Sigmoid colon (tissue), 7 donors: Measurements from ENCODE around the gene TNS1. TPM values are rescaled to one million over a fixed set of nuclear protein-coding genes. Genes with fewer than 3 reads are reported as not detected.

ENCODE experiments used
- DNase-seq: peaks from one replicate; pipeline ENCODE4 v3.0.0-alpha.2; 2019
- H3K27ac ChIP-seq, 4 donors: fragments of 200-600 bp; sonication (generic); one replicate each; pipeline ENCODE4 v1.5.1; 2016 to 2019; ENCODE audit warnings: mild to moderate bottlenecking in 1 of 4
- H3K27me3 ChIP-seq, 3 donors: fragments of 200-600 bp; sonication (generic); one replicate each; pipeline ENCODE4 v1.5.1; 2019; ENCODE audit warnings: mild to moderate bottlenecking in 1 of 3
- H3K36me3 ChIP-seq, 4 donors: fragments of 200-600 bp; sonication (generic); one replicate each; pipeline ENCODE4 v1.5.1; 2016 to 2019
- H3K4me1 ChIP-seq, 4 donors: fragments of 200-600 bp; sonication (generic); one replicate each; pipeline ENCODE4 v1.5.1; 2017 to 2019
- H3K4me3 ChIP-seq, 4 donors: fragments of 200-600 bp; sonication (generic); one replicate each; pipeline ENCODE4 v1.5.1; 2017 to 2019; ENCODE audit warnings: mild to moderate bottlenecking in 2 of 4, moderate library complexity in 1 of 4
- H3K9me3 ChIP-seq, 4 donors: fragments of 200-600 bp in 3 of 4; sonication (generic) in 3 of 4; one replicate each; pipeline versions ENCODE4 v1.5.1 to v1.6.1; 2013 to 2019
- EP300 ChIP-seq, 4 donors: sonication (generic); formaldehyde crosslinking; IDR thresholded peaks; one replicate each; pipeline ENCODE4 v1.6.1; 2017; ENCODE audit warnings: antibody characterized with exemption in 4 of 4
- POLR2A ChIP-seq, 2 donors: fragments of 450-650 bp; IDR thresholded peaks; one replicate each; pipeline ENCODE4 v1.6.1; 2016; ENCODE audit warnings: antibody characterized with exemption in 2 of 2, mild to moderate bottlenecking in 2 of 2, moderate library complexity in 2 of 2
- POLR2AphosphoS5 ChIP-seq, 4 donors: sonication (generic); formaldehyde crosslinking; IDR thresholded peaks; one replicate each; pipeline ENCODE4 v1.6.1; 2017; ENCODE audit warnings: antibody characterized with exemption in 4 of 4
- WGBS, 2 donors: extraction: QIAGEN DNeasy Blood & Tissue Kit; methylation state at CpG; one replicate each; pipeline ENCODE4 v1.1.7; 2013; 5-methylcytosine and 5-hydroxymethylcytosine counted together
- intact Hi-C: fragments of 100-400 bp; cut with DNase I; formaldehyde crosslinking; loops from one replicate; pipeline ENCODE4 v1.15.1; 2023
- polyA plus RNA-seq, 3 donors: library from polyadenylated mRNA; stranded (reverse); fragments of 200-250 nt; gene quantifications; one replicate each; pipeline ENCODE4 v1.2.3, GENCODE V29; 2013
- total RNA-seq, 4 donors: library from RNA; depleted of rRNA; stranded (reverse); fragments of >200 nt; gene quantifications; one replicate each; pipeline ENCODE4 v1.1.0, GENCODE V29; 2016
- TF ChIP-seq, protein P1 (sequence below), 4 experiments: fragments of 450-650 bp in 3 of 4; fragments of 200-600 bp in 1 of 4; IDR thresholded peaks; one replicate each; pipeline ENCODE4 v1.5.1; 2016 to 2019; ENCODE audit warnings: antibody characterized with exemption in 4 of 4, mild to moderate bottlenecking in 3 of 4, moderate library complexity in 2 of 4
- donor health status: healthy with polysubstance abuse.
- donor health status: Bipolar disorder and iron deficiency.
- donor health status: healthy.

The TNS1 gene
- total and polyA plus RNA-seq, 7 donors: 3.7 to 1,607 (median 444) TPM

GRCh38 chr2:218028562-218029348 lies 26.0 kb upstream of the TNS1 start:
- Histone ChIP-seq H3K4me1 (peaks cover 0 to 24% (median 4%) of the 10 kb centered on the region in 4 donors), H3K9me3 (no peaks in the 10 kb centered on the region), H3K36me3 (no peaks in the 10 kb centered on the region), H3K4me3 (no peak overlapping the region), H3K27me3 (no peaks in the 10 kb centered on the region), H3K27ac (no peak overlapping the region)
- intact Hi-C loops: no loop called here
- TF ChIP-seq POLR2A (IDR thresholded peaks at IDR 0.05) (no peak), POLR2AphosphoS5 (IDR thresholded peaks at IDR 0.05) (no peak), EP300 (IDR thresholded peaks at IDR 0.05) (no peak)
- TF ChIP-seq, protein P1, sequence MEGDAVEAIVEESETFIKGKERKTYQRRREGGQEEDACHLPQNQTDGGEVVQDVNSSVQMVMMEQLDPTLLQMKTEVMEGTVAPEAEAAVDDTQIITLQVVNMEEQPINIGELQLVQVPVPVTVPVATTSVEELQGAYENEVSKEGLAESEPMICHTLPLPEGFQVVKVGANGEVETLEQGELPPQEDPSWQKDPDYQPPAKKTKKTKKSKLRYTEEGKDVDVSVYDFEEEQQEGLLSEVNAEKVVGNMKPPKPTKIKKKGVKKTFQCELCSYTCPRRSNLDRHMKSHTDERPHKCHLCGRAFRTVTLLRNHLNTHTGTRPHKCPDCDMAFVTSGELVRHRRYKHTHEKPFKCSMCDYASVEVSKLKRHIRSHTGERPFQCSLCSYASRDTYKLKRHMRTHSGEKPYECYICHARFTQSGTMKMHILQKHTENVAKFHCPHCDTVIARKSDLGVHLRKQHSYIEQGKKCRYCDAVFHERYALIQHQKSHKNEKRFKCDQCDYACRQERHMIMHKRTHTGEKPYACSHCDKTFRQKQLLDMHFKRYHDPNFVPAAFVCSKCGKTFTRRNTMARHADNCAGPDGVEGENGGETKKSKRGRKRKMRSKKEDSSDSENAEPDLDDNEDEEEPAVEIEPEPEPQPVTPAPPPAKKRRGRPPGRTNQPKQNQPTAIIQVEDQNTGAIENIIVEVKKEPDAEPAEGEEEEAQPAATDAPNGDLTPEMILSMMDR (IDR thresholded peaks at IDR 0.05): no peak
- peak; percentile 48 for DNase-seq
- WGBS, 2 donors: 44 to 69% methylated on average over 6 of the region's 6 CpGs

GRCh38 chr2:218028189-218028495 lies 25.3 kb upstream of the TNS1 start:
- WGBS, 2 donors: 85% methylated on average over 2 of the region's 2 CpGs
- no peaks in the 10 kb centered on the region for H3K27me3 ChIP-seq

DNA sequence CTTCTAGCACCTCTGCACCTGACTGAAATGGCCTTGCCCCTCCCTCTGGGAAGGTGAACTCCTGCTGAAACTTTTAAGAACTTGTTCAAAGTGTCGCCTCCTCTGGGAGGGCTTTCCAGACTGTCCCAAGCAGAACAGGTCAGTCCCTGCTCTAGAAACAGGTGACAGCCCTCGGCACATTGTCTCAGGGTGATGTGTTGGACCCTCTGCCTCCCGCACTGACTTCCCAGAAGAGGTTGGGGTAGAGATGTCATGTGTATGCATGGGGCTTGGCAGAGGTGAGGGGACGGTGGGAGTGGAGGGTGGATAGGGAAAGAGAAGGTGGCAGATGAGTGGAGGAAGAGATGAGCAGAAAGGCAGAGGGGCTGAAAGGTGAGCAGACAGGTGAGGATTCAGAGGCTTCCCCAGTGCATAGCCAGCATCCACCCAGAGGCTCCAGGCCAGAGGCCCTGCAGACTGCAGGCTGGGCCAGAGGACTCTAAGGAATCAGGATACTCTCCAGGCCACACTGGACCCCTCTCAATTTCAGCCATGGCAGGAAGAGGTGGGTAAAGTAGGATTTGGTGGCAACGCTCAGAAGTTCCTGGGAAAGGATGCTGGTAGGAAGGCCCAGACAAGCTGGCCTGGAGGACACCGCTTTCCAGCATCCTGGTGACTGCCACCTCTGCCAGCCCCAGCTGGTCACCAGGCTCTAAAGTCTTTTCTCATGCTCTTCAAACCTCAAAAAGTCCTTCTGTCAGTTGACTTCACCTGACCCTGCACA lies 24.8 kb upstream of the TNS1 start:
- H3K4me1 ChIP-seq: peaks cover 0 to 24% (median 4%) of the 10 kb centered on the region in 4 donors
- no peaks in the 10 kb centered on the region for H3K9me3 ChIP-seq
- no peak overlapping the region for H3K4me3 ChIP-seq
- H3K27me3 ChIP-seq: no peaks in the 10 kb centered on the region
- H3K27ac ChIP-seq: no peak overlapping the region
- no peaks in the 10 kb centered on the region for H3K36me3 ChIP-seq
- TF ChIP-seq POLR2A (IDR thresholded peaks at IDR 0.05) (no peak), POLR2AphosphoS5 (IDR thresholded peaks at IDR 0.05) (no peak), EP300 (IDR thresholded peaks at IDR 0.05) (no peak)
- TF ChIP-seq, protein P1 (IDR thresholded peaks at IDR 0.05): no peak
- intact Hi-C loops: no loop called here
- DNase-seq: peak; percentile 50
- 93 to 95% methylated on average over 6 of the region's 6 CpGs for WGBS, 2 donors

More at GRCh38 chr2:218028189-218028495, 25.3 kb upstream of the TNS1 start:
- Histone ChIP-seq H3K4me3 (no peak overlapping the region), H3K36me3 (no peaks in the 10 kb centered on the region), H3K4me1 (peaks cover 0 to 24% (median 4%) of the 10 kb centered on the region in 4 donors), H3K27ac (no peak overlapping the region), H3K9me3 (no peaks in the 10 kb centered on the region)
- TF ChIP-seq EP300 (IDR thresholded peaks at IDR 0.05) (no peak), POLR2A (IDR thresholded peaks at IDR 0.05) (no peak), POLR2AphosphoS5 (IDR thresholded peaks at IDR 0.05) (no peak)
- TF ChIP-seq, protein P1 (IDR thresholded peaks at IDR 0.05): no peak
- DNase-seq: peak; percentile 50
- intact Hi-C loops: no loop called here

DNA sequence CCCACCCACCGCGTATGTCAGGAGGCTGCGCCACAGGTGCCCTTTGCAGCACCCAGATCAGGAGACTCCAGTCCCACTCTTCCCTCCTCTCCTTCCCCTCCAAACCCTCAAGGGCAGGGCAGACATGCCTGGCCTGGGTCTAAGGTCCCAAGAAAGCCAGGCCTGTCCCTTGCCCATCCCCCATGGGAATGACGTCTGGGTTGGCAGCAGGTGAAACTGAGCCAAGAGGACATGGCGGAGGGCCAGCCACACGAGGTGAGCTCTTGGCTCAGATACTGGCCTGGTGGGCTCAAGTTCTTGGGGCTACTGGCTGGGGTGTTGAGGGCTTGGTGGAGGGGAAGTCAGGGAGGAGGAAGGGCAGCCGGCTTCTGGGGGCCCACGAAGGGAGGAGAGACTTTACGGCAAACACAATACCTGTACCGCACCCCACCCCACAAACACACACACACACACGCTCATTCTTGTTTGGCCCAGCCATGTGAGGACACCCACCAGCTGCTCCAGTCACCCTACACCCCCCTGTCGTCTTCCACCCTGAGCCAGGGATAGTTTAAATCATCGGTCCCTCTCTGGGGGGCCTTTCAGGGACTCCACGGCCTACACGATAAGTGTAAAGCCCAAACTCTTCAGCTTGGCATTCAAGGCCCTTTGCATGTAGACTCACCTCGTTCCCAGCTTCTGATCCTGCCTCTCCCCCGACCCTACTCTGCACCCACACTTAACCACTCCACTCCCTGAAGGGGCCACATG lies 24.1 kb upstream of the TNS1 start:
- Histone ChIP-seq H3K9me3 (no peaks in the 10 kb centered on the region), H3K4me3 (no peak overlapping the region), H3K27me3 (no peaks in the 10 kb centered on the region), H3K4me1 (peaks cover 0 to 23% (median 6%) of the 10 kb centered on the region in 4 donors), H3K36me3 (no peaks in the 10 kb centered on the region), H3K27ac (no peak overlapping the region)
- peak; percentile 67 for DNase-seq
- intact Hi-C loops: no loop called here
- 79 to 82% methylated on average over 17 of the region's 17 CpGs for WGBS, 2 donors
- TF ChIP-seq, protein P1 (IDR thresholded peaks at IDR 0.05): no peak
- TF ChIP-seq POLR2A (IDR thresholded peaks at IDR 0.05) (no peak), EP300 (IDR thresholded peaks at IDR 0.05) (no peak), POLR2AphosphoS5 (IDR thresholded peaks at IDR 0.05) (no peak)
